Measurements from ENCODE around the gene TDRD7.
A peak's percentile ranks its signal among the peaks of the same experiment; 100 is the strongest.
"Not testable (repeated sequence)": the region's sequence is repeated elsewhere in the genome, so short reads cannot be mapped to it uniquely, and the experiment has no call there.

Gene TDRD7

DNA sequence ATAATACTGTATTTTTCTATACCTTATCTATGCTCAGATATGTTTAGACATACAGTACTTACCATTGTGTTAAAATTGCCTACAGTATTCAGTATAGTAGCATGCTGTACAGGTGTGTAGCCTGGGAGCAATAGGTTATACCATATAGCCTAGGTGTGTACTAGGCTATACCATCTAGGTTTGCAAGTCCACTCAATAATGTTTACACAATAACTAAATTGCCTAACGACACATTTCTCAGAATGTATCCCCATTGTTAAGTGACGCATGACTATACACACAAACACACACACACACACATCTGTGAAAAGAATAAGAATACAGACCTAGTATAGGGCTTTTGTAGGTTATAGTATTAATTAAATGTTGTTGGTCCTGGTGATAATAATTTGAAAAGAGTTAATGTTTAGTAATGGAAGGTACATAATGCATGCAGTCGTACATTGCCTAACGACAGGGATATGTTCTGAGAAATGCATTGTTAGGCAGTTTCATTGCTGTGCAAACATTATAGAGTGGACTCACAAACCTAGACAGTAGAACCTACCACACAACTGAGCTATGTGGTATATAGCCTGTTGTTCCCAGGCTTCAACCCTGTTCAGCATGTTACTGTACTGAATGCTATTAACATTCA lies 13.6 kb downstream of the TDRD7 start:
- DNase-seq (ENCODE audit: low read depth): no peak

DNA sequence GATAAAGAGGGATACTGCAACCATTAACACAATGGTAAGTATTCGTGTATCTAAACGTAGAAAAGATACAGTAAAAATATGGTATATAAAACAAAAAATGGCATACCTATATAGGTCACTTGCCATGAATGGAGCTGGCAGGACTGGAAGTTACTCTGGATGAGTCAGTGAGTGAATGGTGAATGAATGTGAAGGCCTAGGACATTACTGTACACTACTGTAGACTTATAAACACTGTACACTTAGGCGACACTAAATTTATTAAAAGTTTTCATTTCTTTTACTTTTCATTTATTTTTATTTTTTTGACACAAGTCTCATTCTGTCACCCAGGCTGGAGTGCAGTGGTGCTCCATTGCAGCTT lies 14.1 kb downstream of the TDRD7 start:
- no peak for DNase-seq (ENCODE audit: low read depth)

DNA sequence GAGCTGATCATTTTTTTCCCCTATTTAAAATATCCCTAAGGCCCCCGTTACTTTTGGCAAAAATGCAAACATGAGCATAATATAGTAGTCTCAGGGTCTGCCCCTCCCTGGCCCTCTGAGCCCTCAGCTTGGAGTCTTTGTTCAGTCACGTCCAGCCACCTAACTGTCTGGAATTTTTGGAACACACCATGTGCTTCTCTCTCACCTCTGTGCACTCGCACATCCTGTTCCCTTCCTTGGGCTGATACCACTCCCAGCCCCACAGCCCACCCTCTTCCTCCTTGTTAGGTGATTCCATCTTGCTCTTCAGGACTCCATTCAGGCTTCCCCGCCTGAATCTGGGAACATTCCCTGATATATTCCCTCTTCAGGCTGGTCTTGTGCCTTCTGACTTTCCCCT lies 16.0 kb downstream of the TDRD7 start:
- DNase-seq (ENCODE audit: low read depth): no peak

DNA sequence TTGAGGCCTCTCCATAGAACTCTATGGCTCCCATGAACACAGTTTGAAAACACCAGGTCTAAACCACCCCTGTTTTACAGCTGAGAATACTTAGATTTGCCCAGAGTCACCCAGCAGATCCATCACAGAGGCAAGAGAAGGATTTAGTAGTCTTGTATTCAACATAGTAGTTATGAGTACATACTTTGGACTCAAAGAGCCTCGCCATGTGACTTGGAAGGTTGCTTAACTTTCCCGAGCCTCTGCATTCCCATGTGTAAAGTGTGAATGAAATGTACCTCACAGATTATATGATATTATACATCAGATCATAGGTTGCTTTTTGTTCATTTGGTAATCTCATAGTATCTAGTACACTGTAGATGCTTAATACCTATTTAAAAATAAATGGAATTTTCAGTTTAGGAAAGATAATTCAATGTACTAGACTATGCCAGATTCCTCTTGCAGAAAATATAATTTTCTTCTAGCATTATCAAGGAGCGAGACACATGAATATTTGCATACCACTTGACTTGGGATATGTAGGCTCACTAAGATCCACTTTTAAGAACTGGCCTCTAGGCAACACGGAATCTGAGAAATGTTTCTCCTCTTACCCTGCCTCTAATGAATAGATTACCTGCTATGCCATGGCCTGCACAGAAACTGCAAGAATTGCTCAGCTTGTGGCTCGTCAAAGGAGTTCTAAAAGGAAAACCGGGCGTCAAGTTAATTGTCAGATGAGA lies 18.6 kb downstream of the TDRD7 start:
- no peak for DNase-seq (ENCODE audit: low read depth)

DNA sequence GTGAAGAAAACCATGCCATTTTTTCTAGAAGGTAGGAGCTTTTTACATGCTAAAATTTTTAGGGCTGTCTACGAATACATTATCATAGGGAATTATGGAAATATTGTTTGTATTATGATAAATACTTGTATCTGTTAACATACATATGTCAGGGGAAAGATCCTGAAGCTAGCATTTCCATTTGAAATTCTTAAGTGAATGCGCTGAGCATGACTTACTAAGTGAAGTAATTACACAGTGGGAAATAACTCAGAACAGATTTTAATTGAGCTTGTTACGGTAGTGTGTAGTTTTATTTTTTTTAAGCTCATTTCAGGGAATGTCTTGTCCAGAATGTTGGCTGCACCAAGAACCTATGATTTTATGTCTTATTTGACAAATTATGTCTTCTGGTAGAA lies 19.1 kb downstream of the TDRD7 start:
- no peak for DNase-seq (ENCODE audit: low read depth)

DNA sequence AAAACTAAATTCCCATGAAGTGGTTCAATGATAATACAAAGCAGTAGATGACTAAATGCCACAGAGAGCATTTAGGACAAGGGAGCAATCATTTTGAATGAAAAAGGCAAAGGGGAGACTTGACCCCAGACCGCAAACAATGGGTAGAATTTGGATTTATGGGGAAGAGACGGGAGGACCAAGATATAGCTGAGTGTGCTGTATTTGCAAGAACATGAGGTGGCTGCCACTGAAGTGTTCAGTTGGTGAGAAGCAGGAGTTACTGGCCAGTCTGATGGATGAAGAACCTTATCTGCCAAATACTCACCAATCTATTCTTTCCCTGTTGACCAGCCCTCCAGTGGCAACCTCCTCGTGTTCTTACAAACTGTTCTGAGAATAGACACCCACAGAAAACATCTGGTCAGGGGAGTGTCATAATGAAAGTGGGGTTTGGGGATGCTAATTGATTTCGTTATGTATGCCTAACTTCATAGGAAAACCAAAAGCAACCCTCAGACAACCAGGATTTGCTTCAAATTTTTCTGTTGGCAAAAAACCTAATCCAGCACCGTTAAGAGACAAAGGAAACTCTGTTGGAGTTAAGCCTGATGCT lies 19.8 kb downstream of the TDRD7 start:
- no peak for DNase-seq (ENCODE audit: low read depth)

DNA sequence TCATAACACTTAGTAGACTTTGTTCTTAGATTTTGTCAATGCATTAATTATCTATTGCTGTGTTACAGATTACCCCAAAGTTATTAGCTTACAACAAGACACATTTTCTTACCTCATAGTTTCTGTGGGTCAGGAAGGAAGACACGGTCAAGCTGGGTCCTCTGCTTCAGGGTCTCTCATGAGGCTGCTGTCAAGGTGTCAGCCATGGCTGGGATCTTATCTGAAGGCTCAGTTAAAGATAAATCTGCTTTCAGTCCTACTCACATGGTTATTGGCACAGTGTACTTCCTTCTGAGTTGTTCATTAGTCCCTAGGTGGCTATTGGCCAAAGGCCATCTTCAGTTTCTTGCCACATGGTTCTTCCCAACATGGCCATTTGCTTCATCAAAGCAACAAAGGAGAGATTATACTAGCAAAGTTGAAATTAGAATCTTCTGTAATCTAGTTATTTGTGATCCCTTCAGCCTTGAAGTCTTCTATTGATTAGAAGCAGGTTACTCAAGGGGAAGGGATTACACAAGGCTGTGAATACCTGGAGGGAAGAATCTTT lies 25.2 kb downstream of the TDRD7 start:
- DNase-seq (ENCODE audit: low read depth): no peak

DNA sequence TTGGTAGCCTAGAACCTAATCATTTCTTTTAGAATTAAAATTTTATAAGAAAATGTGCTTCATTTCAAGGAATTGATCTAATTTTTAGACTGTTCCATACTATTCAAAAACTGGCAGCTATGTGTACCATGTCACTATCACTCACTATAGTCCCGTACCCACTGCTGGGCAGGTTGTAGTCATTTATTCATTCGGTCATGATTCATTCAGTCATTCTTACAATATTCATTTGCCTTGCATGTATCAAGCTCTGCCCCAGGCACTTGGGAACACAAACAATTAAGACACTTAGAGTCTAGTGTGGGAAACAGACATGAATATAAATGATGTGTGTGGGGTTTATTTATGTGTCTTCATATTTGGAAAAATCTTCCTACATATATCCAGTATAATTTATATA lies 26.4 kb downstream of the TDRD7 start:
- no peak for DNase-seq (ENCODE audit: low read depth)

DNA sequence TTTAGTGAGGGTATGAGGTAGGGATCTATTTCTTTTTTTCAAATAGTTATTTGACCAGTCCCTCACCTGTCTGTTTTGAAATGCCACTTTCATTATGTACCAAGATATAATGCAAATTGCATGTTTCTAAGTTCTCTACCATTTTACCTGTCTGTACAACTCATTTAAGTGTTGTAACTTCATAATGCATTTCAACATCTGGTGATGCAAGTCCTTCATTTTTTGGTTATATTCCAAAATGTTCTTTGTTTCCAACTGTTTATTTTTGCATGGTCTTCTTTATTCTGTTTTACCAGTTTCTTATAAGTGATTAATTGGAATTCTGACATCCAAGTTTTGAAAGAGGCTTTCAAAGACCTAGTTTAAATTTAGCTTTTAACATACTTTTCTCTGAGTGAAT lies 26.8 kb downstream of the TDRD7 start:
- DNase-seq (ENCODE audit: low read depth): no peak

DNA sequence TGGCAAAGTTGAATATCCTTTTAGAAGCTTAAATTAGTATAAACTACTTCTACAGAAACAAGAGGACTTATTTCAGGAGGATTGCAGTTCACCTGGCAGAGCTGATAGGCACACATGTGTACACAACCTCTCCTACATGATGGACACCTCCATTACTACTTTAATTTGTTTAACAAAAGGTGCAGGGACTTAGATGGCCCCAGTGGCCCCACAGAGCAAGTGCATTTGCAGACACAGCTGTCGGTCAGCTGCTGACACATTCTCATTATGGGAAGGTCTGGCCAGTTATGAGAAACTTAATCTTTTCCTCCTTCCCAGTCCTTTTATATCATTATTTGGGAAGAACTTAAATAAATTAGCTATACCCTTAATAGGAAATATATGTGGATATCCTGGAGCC lies 28.3 kb downstream of the TDRD7 start:
- no peak for DNase-seq (ENCODE audit: low read depth)

DNA sequence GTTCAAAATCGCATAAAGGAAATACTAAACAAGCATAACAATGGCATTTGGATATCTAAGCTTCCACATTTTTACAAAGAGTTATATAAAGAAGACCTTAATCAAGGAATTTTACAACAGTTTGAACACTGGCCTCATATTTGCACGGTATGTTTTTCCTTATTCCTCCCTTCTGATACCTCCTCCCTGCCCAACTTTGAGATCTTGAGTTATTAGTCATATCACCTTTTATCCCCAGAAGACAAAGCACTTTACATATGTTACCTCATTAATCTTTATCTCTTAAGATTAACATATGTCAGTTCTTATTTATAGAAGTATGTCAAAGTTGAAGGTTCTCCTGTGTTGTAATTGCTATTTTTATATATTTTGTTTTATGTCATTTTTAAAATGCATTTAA lies 29.8 kb downstream of the TDRD7 start:
- DNase-seq (ENCODE audit: low read depth): no peak

DNA sequence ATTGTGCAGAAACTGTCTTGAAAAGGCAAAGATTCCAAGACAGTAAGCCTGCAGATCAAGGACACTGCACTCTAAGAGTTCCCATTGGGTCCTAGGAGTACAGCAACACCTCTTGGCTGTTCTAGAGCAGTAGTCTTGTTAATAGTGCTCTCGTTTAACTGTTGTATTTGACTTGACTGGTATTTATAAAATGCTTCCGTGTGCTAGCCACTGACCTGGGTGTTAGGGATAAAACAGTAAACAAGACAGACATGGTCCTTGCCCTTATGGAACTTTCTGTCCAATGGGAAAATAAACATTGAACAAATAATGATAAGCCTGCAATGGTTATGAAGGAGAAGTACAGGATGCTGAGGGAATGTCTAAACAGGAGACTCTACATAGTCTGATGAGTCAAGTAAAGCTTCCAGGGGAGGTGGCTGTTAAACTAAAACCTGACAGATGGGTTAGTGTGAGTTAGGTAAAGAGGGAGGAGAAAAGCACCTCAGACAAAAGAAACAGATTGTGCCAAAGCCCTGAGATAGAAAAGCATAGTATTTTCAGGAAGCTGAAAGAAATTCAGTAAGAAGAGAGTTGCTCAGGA lies 33.3 kb downstream of the TDRD7 start:
- DNase-seq (ENCODE audit: low read depth): no peak

DNA sequence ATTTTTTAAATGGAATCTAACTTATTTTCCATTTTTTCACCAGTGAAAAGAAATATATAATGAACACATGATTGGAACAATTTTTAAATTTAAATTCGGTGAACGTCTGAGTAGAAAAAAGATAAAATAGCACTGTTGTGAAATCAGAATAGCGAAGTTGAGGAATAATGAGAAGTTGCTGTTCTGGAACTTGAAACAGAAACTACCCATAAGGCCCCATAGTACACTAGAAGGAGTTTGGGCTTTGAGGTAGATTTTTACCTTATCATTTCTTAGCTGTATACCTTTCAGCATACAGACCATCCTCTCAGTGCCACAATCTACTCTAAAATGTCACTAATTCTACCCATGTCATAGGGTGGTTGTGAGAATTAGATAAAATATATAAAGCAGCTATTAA lies 35.1 kb downstream of the TDRD7 start:
- DNase-seq (ENCODE audit: low read depth): no peak

DNA sequence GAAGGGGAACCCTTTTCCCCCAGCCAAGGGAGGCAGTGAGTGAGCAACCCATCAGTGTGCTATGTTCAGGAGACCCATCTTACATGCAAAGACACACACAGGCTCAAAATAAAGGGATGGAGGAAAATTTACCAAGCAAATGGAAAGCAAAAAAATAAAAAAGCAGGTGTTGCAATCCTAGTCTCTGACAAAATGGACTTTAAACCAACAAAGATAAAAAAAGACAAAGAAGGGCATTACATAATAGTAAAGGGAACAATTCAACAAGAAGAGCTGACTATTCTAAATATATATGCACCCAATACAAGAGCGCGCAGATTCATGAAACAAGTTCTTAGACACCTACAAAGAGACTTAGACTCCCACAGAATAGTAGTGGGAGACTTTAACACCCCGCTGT lies 41.7 kb downstream of the TDRD7 start:
- not testable (repeated sequence) for DNase-seq (ENCODE audit: low read depth)

DNA sequence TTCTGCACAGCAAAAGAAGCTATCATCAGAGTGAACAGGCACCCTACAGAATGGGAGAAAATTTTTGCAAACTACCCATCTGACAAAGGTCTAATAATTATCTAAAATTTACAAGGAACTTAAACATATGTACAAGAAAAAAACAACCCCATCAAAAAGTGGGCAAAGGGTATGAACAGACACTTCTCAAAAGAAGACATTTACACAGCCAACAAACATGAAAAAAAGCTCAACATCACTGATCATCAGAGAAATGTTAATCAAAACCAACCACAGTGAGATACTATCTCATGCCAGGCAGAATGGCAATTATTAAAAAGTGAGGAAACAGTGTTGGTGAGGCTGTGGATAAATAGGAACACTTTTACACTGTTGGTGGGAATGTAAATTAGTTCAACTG lies 44.9 kb downstream of the TDRD7 start:
- not testable (repeated sequence) for DNase-seq (ENCODE audit: low read depth)

DNA sequence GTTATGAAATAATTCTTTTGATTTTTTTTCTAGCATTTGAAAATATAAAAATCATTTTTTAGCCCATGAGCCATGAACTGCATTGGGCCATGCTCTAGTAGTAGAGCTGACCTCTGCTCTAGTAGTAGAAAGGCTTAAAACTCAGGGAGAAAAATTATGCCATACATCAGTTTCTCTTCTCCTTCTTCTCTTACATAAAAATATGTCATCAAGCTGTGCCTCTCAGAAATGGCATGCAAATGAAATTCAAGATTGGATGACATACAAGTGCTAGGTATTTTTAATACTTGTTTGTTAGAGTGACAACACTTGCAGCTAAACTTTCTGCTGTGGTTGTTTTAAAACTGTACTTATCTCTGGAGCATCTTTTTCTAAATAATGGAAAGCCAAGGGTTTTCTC lies 47.4 kb downstream of the TDRD7 start:
- DNase-seq (ENCODE audit: low read depth): no peak

DNA sequence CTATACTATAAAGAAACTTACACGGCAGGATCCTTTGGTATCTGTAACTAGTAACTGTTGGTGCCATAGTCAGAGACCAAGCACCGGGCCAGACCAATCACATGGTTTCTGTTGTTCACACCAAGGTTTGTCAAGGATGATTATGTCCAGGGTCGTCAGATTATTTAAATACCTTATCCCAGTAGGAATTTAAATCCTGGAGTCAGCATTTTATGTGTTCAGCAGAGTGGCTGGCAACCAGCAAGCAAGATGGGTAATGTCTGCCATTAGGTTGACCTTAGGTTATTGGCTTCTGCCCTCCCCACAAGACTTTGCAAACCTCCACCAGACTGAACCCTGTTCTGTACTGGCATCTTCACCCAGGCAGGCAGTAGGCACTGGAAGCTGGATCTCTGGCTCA lies 50.3 kb downstream of the TDRD7 start:
- no peak for DNase-seq (ENCODE audit: low read depth)

DNA sequence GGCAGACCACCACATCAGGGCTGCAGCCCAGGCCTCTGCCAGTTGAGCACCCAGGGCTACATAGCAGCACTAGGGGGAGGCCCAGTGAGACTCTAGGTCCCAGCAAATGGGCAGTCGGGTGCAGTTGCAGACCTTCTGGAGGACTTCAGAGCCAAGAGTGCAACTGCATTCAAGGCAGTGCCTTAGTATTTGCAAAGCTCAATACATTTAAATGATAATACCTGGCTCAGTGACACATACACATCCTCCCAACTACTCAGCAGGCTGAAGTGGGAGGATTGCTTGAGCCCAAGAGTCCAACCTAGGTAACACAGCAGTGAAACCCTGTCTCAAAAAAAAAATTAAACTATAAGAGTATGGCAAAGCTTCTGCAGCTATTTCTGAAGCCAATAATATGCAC lies 51.0 kb downstream of the TDRD7 start:
- no peak for DNase-seq (ENCODE audit: low read depth)

DNA sequence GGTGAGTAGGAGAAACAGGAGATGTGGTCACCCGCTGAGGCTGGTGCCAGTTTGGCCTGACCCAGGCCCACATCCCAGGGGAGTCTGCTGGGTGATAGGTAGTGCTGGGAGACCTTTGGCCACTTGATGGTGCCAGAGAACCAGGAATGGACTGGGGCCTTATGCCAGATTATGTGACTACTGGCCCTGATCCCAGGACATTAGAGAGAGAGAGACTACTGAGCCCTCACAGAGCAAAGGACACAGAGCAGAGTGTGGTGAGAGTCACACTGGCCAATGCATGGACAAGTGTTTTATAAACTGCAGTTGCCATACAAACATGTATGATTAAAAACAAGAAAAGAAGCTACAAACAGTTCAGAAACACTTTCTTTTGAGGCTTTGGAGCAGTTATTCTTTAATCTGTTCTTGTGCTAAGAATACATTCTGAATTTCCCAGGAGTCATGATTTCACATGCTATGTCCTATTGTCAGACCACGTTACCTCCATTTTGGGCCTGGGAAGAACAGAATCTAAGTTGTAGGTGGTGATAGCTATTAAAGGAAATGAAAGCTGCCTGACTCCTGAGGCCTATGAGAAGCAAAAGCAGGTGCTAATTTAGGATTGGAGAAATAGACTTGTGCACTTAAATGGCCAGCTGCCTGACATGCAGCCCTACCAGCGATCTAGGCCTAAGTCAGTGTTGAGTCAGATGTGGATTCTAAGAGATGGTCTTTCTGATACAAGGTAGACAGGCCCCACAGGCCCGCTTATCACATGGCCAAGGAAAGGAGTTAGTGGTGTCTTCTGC lies 57.0 kb downstream of the TDRD7 start:
- DNase-seq (ENCODE audit: low read depth): peak; percentile 42

DNA sequence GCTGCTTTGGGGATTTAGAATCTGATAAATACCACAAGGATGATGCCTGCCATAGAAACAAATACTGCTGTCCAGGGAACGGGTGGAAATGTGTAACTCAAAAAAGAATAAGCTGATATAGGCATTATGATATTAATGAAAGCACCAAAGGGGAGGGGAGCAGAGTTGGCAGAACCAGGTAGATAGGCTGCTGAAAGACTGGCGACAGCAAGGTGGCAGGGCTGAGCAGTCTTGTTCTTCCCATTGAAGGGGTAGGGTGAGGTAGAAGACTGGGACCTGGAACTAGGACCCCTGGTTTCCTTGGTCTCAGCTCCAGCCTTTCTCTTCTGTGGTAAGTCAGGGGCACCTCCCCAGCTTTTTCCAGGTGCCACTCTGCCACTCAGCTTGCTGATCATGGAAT lies 58.2 kb downstream of the TDRD7 start:
- no peak for DNase-seq (ENCODE audit: low read depth)

DNA sequence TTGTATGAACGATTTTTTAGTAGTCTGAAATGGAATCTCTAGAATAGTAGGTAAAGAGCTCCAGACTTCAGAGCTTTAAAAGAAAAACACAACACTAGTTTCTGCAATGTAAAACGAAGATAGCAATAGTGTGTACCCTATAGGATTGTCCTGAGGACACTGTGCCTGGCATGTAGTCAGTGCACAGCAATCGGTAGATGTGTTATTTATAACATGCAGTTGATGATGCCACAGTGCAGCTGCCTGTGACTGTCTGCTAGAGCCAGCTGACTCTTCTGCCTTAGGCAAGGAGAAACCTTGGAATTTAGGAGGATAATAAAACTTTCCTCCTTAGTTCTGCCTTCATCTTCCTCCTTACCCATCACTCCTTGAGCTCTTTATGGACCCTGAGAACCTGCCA lies 61.8 kb downstream of the TDRD7 start:
- no peak for DNase-seq (ENCODE audit: low read depth)

DNA sequence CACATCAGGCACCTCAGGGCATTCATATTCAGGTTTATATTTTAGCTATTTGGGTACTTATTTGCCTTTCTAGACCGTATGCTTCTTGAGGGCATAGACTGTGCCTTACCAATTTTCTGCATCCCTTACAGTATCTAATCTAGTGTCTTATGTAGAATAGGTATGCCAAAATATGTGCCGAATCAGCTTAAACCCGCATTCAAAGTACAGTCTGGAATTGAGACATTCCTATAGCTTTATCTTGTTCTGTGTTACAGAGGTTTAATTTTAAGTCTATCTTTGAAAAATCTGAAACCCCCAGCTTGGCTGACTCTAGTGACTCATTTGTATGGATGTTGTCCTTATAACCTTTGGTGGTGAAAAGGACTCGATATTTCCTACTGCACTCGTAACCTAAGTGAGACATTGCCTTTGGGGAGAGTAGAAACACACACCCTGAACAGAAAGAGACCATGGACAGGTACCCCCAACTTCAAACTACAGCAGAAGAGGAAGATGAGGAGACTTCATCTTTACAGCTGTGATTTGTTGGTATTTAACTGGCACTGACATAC lies 62.6 kb downstream of the TDRD7 start:
- DNase-seq (ENCODE audit: low read depth): no peak
